HG03342 (cell line): ENCODE measurements around the gene DDX46.
A peak's percentile ranks its signal among the peaks of the same experiment; 100 is the strongest.
"Not testable (repeated sequence)": the region's sequence is repeated elsewhere in the genome, so short reads cannot be mapped to it uniquely, and the experiment has no call there.

Source experiments
- ATAC-seq: cut with Tn5 transposase; IDR thresholded peaks from one replicate; pipeline ENCODE4 v1.9.1; 2021; ENCODE audit warnings: mild to moderate bottlenecking, moderate library complexity; ENCODE audit not compliant: unreplicated experiment

Gene DDX46

GRCh38 chr5:134844252-134844651 is 85.7 kb downstream of the DDX46 start:
- no peak for ATAC-seq

GRCh38 chr5:134845335-134845851 is 86.8 kb downstream of the DDX46 start:
- ATAC-seq = no peak

GRCh38 chr5:134845852-134846640 is 87.5 kb downstream of the DDX46 start, which contains the start of gene C5orf24:
TSS of gene C5orf24 (plus strand) at chr5:134845968. CDS start at chr5:134854901, 8,933 bp downstream.
- peak; percentile 96 for ATAC-seq

- ATAC-seq = no peak
Measured at GRCh38 chr5:134846641-134846960, 88.0 kb downstream of the DDX46 start.

GRCh38 chr5:134849434-134849933 is 90.9 kb downstream of the DDX46 start:
- not testable (repeated sequence) for ATAC-seq

GRCh38 chr5:134851307-134851923 is 92.8 kb downstream of the DDX46 start:
- ATAC-seq = no peak

- not testable (repeated sequence) for ATAC-seq
Measured at GRCh38 chr5:134856465-134856864, 97.9 kb downstream of the DDX46 start.

GRCh38 chr5:134857401-134857800 is 98.8 kb downstream of the DDX46 start:
- ATAC-seq = no peak

GRCh38 chr5:134864707-134865106 is 106.1 kb downstream of the DDX46 start:
- no peak for ATAC-seq

- no peak for ATAC-seq
Measured at GRCh38 chr5:134873494-134873893, 114.9 kb downstream of the DDX46 start.

GRCh38 chr5:134873987-134874830 is 115.6 kb downstream of the DDX46 start, which contains the start of gene TXNDC15:
TSS of gene TXNDC15 (plus strand) at chr5:134874371. CDS start at chr5:134874428, 57 bp downstream.
- peak; percentile 74 for ATAC-seq

- ATAC-seq = no peak
Measured at GRCh38 chr5:134874831-134875655, 116.5 kb downstream of the DDX46 start.

GRCh38 chr5:134877159-134877558 is 118.6 kb downstream of the DDX46 start:
- peak; percentile 41 for ATAC-seq

GRCh38 chr5:134878403-134878802 is 119.8 kb downstream of the DDX46 start:
- no peak for ATAC-seq

GRCh38 chr5:134879456-134879855 is 120.9 kb downstream of the DDX46 start:
- no peak for ATAC-seq
